NCI-H524 treated with DMSO at 0.1 percent for 48 hours (cell line): ENCODE measurements around the gene AK1.

ENCODE experiments used
- DNase-seq: peaks from one replicate; lab custom pipeline; 2025; lab: John Stamatoyannopoulos, UW

Gene AK1

DNA sequence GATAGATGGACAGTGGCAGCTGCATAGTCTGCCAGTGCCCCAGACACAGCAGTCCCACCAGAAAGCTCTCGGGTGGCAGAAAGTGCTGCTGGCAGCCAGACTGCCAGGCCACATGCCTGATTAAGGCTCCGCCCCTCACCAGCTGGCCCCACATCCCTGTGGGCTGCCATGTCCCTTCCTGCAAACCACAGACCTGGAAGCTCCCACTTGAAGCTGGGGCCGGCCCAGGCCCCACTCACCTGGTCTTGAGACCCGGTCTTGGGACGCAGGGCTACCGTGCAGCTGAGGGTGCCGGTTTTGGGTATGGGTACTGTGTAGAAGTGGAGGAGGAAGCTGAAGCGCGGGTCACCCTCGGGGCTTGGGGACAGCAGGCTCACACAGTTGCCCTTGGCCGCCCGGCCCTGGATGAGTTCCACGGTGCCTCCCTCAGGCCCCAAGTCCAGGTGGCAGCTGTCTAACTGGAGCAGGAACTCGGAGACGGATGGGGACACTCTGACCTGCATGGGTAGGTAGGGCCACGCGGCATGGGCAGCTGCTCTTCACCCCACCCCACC, 59.5 kb downstream of the AK1 start:
- DNase-seq: peak; percentile 59

DNA sequence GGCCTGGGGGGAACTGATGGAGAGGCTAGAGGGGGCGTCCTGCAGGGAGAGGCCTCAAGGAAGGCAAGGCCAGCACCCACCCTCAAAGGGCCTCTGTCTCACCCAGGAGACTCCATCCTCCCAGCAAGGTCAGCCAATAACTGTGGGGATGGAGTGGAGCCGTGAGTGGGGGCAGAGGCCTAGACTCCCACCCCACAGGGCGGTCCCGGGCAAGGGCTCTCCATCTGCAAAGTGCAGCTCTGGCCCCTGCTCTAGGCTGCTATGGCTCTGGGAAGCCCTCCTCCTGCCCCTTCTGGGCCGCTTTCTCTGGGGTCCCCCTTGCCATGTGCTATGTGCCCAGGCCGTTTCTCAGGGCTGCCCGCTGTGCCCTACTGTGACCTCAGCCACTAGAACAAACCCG, 60.7 kb downstream of the AK1 start:
- DNase-seq: no peak
